ENCODE data around the gene ENOX1.

Gene ENOX1

GRCh38 chr13:43298816-43299215 is 488.0 kb downstream of the ENOX1 start:
- TF ChIP-seq CTCF (IDR thresholded peaks at IDR 0.05; ENCODE audit: low read depth, low read length): no peak
- no peak overlapping the region for H3K4me3 ChIP-seq (ENCODE audit: low read depth, low read length)

GRCh38 chr13:43297967-43298678 is 488.6 kb downstream of the ENOX1 start:
- no peak overlapping the region for H3K4me3 ChIP-seq (ENCODE audit: low read depth, low read length)
- TF ChIP-seq CTCF (IDR thresholded peaks at IDR 0.05; ENCODE audit: low read depth, low read length): no peak

GRCh38 chr13:43295825-43296564 is 490.8 kb downstream of the ENOX1 start:
- H3K4me3 ChIP-seq (ENCODE audit: low read depth, low read length): no peak overlapping the region
- no peak for TF ChIP-seq CTCF (IDR thresholded peaks at IDR 0.05; ENCODE audit: low read depth, low read length)

GRCh38 chr13:43295321-43295720 is 491.5 kb downstream of the ENOX1 start:
- no peak for TF ChIP-seq CTCF (IDR thresholded peaks at IDR 0.05; ENCODE audit: low read depth, low read length)
- H3K4me3 ChIP-seq (ENCODE audit: low read depth, low read length): no peak overlapping the region

- no peak for TF ChIP-seq CTCF (IDR thresholded peaks at IDR 0.05; ENCODE audit: low read depth, low read length)
- no peak overlapping the region for H3K4me3 ChIP-seq (ENCODE audit: low read depth, low read length)
These were observed 492.4 kb downstream of the ENOX1 start for GRCh38 chr13:43294412-43294811.

GRCh38 chr13:43293986-43294385 is 492.8 kb downstream of the ENOX1 start:
- no peak for TF ChIP-seq CTCF (IDR thresholded peaks at IDR 0.05; ENCODE audit: low read depth, low read length)

GRCh38 chr13:43293561-43293960 is 493.2 kb downstream of the ENOX1 start:
- TF ChIP-seq CTCF (IDR thresholded peaks at IDR 0.05; ENCODE audit: low read depth, low read length): no peak
- no peak overlapping the region for H3K4me3 ChIP-seq (ENCODE audit: low read depth, low read length)

More at GRCh38 chr13:43293986-43294385, 492.8 kb downstream of the ENOX1 start:
- H3K4me3 ChIP-seq (ENCODE audit: low read depth, low read length): no peak overlapping the region
